HUDEP-2 (cell line): ENCODE measurements around the gene NHP2.
"Not testable (repeated sequence)": the region's sequence is repeated elsewhere in the genome, so short reads cannot be mapped to it uniquely, and the experiment has no call there.

Experiments
- DNase-seq, 76 experiments: peaks; one replicate each; lab custom pipeline; 2025; ENCODE audit not compliant: unreplicated experiment in 76 of 76; lab: John Stamatoyannopoulos, UW

NHP2 gene

DNA sequence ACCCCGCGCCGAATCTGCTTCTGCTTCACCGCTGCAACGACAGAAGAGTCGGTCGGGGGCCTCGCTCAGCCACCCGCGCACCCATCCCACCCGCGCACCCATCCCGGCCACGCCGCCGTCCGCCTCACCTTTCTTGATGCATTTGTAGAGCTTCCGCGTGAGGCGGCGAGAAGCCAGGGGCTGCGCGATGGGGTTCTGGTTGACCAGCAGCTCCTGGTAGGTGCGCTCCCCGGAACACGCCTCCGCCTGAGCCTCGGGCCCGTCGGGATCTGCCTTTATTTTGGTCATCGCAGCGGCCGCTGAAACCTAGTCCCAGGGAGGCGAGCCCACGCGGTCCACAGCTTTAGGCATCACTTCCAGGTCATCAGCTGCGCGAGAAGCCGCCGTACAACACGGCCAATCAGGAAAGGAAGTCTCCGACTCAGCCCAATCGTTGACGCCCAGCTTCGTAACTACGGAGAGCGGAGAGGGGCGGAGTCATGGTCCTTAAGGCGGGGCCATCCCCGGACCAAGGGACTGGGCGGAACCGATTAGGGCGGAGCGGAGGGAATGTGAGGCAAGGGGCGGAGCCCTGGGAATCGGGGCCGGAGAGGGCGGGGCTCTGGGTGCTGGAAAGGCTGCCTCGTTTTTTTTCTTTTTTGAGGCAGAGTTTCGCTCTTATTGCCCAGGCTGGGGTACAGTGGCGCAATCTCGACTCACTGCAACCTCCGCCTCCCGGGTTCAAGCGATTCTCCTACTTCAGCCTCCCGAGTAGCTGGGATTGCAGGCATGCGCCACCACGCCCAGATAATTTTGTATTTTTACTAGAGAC lies at the start of gene NHP2:
NHP2 (minus strand) TSS at position 356 of the 811 bp plus-strand sequence; CDS start at position 288, 68 bp downstream.
- peak in 75 of 76 experiments; percentile 21 to 99 (median 96) for DNase-seq

DNA sequence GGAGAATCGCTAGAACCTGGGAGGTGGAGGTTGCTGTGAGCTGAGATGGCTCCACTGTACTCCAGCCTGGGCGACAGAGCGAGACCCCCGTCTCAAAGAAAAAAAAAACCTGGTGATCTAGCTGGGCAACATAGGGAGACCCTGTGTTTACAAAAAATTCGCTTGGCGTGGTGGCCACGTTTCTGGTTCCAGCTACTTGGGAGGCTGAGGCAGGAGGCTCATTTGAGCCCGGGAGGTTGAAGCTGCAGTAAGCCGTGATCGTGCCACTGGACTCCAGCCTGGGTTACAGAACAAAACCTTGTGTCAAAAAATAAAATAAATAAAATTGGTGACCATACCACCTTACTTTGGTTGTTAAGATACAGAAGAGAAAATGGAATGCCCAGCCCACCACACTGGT lies 48.9 kb upstream of the NHP2 start:
- no peak for DNase-seq

DNA sequence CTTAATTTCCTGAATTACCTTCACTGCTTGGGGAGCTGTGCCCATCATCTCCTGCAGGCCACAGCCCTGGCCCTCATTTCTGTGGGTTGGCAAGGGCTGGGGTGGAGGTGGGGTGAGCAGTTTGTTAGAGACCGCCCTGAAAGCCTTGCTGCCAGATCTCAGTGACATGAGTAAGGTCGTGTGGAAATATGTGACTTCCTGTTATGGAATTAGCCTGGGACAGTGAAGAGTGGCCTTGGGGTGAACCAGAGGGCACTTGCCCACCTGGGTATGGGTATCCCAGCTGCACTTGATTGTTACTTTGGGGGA lies 48.2 kb upstream of the NHP2 start:
- peak in 27 of 76 experiments; percentile 7 to 68 (median 35) for DNase-seq

DNA sequence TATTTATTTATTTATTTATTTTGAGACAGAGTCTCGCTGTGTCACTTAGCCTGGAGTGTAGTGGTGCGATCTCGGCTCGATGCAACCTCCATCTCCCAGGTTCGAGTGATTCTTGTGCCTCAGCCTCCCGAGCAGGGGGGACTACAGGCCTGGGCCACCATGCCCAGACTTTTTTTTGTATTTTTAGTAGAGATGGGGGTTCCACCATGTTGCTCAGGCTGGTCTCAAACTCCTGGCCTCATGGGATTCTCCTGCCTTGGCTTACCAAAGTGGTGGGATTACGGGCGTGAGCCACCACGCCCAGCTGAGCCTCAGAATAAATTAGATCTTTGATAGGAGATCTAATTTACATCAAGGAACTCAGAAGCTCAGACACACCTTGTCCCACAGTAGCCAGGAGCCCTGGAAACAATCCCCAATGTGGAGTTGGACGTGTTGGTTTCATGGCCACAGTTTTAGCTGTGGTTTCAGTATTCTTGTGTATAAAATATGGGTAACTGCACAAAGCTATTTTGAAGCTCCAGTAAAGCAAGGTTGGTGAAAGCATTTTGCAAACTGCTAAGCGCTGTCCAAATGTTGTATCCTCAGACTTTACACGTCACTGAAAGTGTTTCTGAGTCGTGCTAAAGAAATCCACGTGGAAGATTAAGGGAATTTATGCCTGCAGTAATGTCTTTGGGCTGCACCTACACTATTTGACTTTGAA lies 47.7 kb upstream of the NHP2 start:
- DNase-seq, result no peak

DNA sequence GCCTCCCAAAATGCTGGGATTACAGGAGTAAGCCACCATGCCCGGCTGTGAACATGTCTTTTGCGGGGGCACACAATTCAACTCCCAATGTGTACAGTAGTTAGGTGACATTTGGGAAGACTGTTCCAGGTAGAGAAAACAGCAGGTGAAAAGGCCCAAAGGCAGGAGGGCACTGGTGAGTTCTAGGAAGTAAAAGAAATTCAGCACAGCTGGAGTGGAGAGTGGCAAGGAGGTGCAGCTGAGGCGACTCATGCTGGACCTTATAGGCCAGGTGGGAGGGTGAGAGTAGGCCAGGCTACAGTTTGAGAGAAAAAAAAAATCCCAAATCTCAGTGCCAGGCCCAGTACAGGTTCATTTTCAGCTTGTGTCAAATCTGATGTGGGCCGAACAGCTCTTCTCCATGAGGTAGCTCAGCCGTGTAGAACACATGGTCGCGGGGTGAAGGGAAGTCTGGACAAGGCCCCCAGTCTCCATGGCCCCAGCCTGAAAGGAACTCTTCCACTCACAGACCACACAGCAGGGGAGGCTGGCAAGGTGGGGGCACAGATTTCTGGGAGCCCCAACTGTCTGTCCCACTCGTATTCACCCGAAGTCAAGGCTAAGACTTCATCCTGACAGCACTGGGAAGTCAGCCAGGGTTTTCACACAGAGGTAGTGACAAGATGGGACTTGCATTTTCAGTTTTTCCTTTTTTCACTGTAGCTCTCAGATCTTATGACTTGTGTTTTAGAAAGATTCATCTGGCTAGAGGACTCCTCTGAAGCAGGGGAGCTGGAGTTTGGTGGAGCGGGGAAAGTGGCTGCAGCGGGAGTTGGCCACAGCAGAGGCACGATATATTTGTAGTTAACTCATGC lies 46.1 kb upstream of the NHP2 start:
- no peak for DNase-seq

DNA sequence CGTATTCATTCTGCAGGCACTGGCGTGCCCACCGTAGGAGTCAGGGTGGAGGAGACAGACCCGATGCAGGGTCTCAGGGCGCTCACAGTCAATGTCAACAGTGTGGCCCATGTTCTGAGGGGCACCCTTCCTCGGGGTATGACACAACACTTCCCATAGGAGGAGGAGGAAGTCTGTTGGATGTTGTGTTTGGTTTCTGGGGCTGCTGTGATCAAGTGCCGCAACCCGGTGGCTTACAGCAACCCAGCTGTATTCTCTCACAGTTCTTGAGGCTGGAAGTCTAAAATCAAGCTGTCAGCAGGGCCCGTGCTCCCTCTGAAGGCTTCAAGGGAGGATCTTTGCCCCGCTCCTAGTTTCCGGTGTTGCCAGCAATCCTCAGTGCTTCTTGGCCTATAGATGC lies 45.0 kb upstream of the NHP2 start:
- no peak for DNase-seq

DNA sequence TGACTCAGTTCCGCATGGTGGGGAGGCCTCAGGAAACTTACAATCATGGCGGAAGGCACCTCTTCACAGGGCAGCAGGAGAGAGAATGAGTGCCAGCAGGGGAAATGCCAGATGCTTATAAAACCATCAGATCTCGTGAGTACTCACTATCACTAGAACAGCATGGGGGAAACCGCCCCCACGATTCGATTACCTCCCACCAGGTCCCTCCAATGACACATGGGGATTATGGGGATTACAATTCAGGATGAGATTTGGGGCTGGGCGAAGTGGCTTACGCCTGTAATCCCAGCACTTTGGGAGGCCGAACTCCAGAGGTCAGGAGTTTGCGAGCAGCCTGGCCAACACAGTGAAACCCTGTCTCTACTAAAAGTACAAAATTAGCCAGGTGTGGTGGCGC lies 44.5 kb upstream of the NHP2 start:
- DNase-seq, result not testable (repeated sequence)

DNA sequence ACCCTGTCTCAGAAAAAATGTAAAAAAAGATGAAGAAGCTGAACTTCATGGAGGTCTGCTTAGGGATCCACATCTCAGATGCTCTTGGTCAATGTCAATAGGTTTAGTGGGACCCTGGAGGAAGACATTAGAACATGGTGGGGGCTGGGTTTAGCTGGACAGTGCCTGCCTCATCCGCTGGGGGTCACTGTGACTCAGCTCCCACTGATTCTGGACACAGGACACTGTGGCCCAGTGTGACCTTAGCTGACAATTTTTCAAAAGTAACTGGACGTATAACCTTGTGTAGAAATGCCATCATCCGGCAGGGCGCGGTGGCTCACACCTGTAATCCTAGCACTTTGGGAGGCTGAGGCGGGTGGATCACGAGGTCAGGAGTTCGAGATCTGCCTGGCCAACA lies 43.3 kb upstream of the NHP2 start:
- peak in 9 of 76 experiments; percentile 4 to 44 (median 20) for DNase-seq

DNA sequence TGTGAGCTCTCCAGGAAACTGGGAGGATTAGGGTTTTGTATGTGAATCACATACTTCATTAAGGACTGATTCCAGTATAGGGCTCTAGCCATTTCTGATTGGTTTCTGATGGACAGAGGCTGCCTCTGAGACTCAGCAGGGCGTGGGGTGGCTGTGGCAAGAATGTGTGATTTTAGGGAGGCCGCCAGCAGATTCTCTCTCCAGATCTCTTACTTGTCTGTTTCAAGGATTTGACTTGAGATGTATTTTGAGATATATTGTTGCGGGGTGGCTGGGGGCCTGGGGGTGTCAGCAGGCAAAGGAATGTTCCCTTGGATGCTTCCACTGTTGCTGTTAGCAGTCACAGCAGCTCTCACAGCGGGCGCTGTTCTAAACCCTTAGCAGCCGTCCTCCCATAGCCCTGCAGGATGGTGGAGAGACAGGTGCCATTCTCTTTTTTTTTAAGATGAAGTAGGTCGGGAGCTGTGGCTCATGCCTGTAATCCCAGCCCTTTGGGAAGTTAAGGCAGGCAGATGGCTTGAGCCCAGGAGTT lies 42.7 kb upstream of the NHP2 start:
- no peak for DNase-seq

DNA sequence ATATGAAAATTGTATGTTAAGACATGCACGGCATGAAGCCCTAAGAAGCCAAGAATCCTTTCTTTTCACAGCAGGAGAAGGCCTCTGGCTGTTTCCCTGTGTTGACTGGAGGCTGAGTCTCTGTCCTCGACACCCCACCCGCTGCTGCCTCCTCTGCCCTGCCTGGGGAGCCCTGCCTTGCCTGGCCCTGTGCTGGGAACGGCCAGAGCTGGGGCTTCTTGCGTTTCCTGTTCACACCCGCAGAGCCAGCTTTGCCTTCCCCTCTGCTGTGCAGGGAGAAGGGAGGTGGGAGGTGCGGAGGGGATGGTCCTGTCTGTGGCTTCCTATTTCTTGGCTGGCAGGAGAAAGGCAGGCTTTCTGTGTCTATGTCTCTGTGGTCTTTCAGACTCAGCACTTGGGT lies 40.3 kb upstream of the NHP2 start:
- no peak for DNase-seq

DNA sequence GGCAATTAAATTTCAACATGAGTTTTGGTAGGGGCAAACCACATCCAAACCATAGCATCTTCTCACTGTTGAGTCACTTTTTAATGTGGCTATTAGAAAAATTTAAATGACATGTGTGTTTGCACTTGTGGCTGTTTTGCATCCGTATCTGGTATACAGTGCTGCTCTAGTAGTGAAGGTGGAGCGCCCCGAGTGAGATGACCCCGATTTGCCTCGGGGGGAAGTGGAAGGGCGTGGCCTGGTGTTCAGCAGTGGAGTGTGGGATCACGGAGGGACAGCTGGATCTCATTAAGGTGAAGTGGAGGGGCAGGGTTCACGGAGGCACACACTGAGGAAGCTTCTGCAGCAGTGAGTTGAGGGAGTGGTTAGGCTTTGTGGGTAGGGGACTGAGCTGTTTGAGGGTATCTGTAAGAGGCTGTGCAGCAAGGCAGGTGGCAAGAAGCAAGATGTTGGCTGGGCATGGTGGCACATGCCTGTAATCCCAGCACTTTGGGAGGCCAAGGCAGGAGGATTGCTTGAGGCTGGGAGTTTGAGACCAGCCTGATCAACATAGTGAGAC lies 39.6 kb upstream of the NHP2 start:
- no peak for DNase-seq

DNA sequence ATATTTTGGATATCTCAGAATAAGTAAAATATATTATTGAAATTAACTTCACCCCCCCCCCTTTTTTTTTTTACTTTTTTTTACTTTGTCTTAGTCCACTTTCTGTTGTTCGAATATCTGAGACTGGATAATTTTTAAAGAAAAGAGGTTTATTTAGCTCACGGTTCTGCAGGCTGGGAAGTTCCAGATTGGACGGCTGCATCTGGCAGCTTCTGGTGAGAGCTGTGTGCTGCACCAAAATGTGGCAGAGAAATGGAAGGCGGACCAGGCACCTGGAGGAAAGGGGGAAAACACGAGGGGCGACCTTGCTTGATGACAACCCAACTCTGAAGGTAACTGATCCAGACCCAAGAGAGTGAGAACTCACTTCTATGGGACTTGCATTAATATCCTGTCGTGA lies 39.1 kb upstream of the NHP2 start:
- DNase-seq, result no peak

DNA sequence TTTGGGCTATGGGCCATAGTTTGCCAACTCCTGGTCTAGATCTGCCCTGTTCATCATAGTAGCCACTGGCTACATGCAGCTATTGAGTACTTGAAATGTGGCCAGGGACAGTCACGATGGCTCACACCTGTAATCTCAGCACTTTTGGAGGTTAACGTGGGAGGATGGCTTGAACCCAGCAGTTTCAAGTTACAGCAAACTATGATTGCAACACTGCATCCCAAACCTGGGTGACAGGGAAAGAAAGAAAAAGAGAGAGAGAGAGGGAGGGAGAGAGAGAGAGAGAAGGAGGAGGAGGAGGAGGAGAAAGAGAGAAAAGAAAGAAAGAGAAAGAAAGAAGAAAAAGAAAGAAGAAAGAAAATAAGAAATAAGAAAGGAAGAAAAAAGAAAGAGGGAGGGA lies 38.6 kb upstream of the NHP2 start:
- no peak for DNase-seq

DNA sequence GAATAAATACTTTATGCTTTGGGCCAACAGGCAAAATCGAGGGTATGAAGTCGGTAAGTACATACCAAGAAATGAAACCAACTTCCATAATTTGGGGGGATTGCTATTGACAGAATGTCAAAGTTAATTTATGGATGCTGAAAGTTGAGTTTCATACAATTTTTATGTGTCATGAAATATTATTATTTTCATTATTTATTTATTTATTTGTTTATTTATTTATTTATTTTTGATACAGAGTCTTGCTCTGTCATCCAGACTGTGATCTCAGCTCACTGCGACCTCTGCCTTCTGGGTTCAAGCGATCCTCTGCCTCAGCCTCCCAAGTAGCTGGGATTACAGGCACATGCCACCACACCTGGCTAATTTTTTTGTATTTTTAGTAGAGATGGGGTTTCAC lies 38.0 kb upstream of the NHP2 start:
- no peak for DNase-seq

DNA sequence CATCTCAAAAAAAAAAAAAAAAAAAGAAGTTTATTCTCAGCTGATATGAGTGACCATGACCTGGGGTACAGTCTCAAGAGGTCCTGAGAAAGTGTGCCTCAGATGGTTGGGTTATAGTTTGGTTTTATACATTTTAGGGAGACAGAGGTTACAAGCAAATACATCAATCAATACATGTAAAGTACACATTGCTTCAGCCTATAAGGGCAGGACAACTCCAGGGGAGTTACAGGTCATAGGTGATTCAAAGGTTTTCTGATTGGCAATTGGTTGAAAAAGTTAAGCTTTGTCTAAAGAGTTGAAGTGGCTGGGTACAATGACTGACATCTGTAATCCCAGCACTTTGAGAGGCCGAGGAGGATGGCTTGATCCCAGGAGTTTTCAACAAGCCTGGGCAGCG lies 35.7 kb upstream of the NHP2 start:
- no peak for DNase-seq

DNA sequence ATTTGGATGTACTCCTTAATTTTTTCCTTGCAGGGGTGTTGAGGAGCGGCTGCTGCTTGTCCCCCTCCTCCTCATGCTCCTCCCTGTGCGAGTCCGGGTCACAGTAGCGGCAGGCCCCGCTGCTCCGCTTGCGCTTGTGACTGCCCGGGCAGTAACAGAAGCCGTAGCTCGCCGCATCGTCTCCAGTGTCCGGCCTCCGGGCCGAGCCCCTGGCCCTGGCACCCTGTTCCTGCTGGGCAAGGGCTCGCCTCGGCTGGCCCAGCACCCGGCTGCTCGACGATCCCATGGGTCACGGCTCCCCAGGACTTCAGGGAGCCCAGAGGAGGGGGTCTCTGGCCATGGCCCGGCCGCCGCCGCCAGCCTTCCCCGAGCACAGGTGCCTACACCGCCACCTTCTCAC lies 33.3 kb upstream of the NHP2 start, which contains the start of gene GMCL2:
GMCL2 (minus strand) TSS at position 358 of the 400 bp plus-strand sequence; CDS start at position 286, 72 bp downstream.
- DNase-seq, result no peak

DNA sequence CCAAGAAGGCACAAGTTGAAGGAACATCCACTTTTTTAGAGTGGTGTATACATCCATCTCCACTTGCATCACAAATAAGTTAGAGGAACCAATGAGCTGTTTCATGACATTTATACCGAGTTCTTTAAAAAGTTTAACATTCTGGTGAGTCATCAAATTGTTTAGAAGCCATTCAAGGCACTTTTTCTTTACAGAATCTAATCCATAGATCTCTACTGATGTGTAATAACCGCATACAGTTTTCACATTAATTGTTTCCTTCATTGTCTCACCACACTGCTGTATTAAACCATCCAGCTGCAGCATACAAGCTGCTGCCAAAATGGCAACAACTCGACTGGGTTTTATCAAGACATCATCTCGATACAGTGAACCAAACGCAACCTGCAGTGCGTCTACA lies 32.7 kb upstream of the NHP2 start:
- DNase-seq, result no peak

DNA sequence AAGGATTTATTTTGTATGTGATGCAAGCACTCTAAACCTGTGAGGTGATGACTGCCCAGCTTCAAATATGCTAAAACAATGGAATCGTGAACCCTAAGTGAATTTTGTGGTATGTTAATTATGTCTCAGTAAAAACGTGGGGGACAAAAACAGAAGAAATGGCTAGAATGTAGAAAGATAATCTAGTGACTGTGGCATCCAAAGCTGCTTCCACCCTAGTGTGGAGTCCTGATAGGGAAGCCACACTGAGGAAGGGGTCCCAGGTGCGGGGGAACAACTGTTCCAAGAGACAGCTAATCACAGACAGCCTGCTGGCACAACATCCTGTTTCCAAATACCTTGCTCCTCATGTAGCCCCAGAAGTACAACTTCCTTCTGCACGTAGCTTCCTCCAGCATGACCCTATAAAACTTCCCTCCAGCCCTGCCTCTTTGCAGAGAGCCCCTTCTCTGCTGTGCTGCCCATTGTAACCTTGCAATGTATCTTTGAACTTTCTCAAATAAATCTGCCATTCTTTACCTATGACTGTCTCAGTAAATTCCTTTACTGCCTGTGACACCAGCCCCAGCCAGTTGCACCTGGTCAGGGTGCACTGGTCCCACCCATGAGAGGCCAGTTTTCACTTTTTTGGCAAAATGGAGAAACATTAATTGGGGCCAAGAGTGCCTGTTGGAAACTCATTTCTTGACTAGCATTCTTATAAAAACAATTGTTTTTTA lies 28.6 kb upstream of the NHP2 start:
- DNase-seq, result no peak

DNA sequence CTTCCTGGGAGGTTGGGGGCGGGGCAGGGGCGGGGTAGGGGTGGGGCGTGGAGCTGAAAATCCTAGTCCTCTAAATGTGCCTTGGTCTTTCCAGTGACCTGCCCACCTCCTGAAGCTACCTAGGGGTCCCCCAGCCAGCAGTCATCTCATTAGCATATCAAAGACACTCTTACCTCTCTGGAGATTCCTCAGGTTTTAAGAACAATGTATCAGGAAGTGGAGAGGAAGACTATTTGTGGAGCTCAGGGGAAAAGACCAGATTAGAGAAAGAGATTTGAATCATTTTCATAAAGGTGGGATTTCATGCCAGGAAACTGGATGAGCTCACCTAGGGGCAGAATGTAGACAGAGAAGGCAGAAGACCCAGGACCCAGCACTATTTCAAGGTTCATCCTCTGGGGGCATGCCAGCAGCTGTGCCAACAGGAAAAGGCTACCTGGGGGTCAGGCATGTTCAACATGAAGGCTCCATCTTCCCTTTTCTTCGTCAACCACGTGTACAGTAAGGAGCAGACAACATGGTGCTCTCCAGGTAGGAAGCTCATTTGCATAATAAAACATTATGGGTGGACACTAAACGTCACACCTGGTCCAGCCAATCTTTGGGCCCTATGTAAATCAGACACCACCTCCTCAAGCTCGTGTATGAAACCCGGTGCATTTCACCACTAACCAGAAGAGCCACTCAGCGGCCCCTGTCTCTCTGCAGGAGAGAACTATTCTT lies 26.6 kb upstream of the NHP2 start:
- DNase-seq, result no peak
